Stomach smooth muscle (tissue), 2 donors: ENCODE measurements around the gene REM1.
"Not testable (repeated sequence)": the region's sequence is repeated elsewhere in the genome, so short reads cannot be mapped to it uniquely, and the experiment has no call there.

Source experiments
- H3K27ac ChIP-seq: one replicate; pipeline ENCODE4 v1.7.0; 2013; ENCODE audit warnings: mild to moderate bottlenecking, low read length, inconsistent platforms
- H3K27me3 ChIP-seq, 2 donors: one replicate each; pipeline ENCODE4 v1.7.0; 2013; ENCODE audit warnings: low read length in 2 of 2; ENCODE audit not compliant: insufficient read depth in 2 of 2, control insufficient read depth in 1 of 2
- H3K36me3 ChIP-seq, 2 donors: one replicate each; pipeline ENCODE4 v1.7.0; 2013; ENCODE audit warnings: low read length in 2 of 2; ENCODE audit not compliant: control insufficient read depth in 2 of 2, insufficient read depth in 2 of 2
- H3K4me1 ChIP-seq: one replicate; pipeline ENCODE4 v1.7.0; 2013; ENCODE audit warnings: low read length; ENCODE audit not compliant: control insufficient read depth, insufficient read depth
- H3K4me3 ChIP-seq, 2 donors: one replicate each; pipeline ENCODE4 v1.7.0; 2013; ENCODE audit warnings: low read length in 2 of 2
- H3K9ac ChIP-seq, 2 donors: one replicate each; pipeline ENCODE4 v1.7.0; 2013; ENCODE audit warnings: low read length in 2 of 2, mild to moderate bottlenecking in 1 of 2
- H3K9me3 ChIP-seq, 2 donors: one replicate each; pipeline ENCODE4 v1.7.0; 2013; ENCODE audit warnings: low read length in 2 of 2; ENCODE audit not compliant: control insufficient read depth in 2 of 2
- donor health status: healthy.
- donor health status: Pancreatic carcinoma.

Gene REM1

DNA sequence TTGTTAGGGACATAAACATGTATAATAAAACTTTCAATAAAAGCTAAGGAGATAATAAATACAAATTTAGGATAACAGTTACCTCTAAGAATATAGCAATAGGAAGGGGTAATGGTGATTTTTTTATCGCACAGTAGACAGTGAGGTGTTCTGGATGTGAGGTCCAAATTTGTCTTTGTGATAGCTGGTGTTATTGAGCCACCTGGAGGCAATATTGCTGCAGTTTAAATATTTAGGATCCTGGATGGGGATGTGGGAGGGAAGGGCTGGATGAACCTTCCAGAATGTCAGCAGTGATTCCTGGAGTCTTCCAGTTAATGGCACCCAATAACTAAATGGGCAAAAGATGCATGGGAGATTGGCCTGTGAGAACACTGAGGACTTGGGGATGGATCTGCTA is 20.7 kb upstream of the REM1 start:
- no peaks in the 10 kb centered on the region for H3K4me1 ChIP-seq
- H3K4me3 ChIP-seq: no peak overlapping the region
- H3K36me3 ChIP-seq: no peaks in the 10 kb centered on the region

DNA sequence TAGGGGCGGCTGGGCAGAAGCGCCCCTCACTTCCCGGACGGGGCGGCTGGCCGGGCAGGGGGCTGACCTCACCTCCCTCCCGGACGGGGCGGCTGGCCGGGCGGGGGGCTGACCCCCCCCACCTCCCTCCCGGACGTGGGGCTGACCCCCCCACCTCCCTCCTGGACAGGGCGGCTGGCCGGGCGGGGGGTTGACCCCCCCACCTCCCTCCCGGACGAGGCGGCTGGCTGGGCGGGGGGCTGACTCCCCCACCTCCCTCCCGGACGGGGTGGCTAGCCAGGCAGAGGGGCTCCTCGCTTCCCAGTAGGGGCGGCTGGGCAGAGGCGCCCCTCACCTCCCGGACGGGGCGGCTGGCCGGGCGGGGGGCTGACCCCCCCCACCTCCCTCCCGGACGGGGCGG is 4.1 kb upstream of the REM1 start:
- H3K27me3 ChIP-seq, H3K9me3 ChIP-seq, H3K4me3 ChIP-seq, H3K9ac ChIP-seq, H3K27ac ChIP-seq, H3K36me3 ChIP-seq: not testable (repeated sequence)
- H3K4me1 ChIP-seq: peaks cover 16% of the 10 kb centered on the region

More for the DNA sequence above, 20.7 kb upstream of the REM1 start:
- Histone ChIP-seq H3K9me3 (peaks cover 0 to under 1% of the 10 kb centered on the region in 2 donors), H3K27ac (no peak overlapping the region), H3K27me3 (peaks cover 0 to 5% of the 10 kb centered on the region in 2 donors), H3K9ac (no peak overlapping the region)

DNA sequence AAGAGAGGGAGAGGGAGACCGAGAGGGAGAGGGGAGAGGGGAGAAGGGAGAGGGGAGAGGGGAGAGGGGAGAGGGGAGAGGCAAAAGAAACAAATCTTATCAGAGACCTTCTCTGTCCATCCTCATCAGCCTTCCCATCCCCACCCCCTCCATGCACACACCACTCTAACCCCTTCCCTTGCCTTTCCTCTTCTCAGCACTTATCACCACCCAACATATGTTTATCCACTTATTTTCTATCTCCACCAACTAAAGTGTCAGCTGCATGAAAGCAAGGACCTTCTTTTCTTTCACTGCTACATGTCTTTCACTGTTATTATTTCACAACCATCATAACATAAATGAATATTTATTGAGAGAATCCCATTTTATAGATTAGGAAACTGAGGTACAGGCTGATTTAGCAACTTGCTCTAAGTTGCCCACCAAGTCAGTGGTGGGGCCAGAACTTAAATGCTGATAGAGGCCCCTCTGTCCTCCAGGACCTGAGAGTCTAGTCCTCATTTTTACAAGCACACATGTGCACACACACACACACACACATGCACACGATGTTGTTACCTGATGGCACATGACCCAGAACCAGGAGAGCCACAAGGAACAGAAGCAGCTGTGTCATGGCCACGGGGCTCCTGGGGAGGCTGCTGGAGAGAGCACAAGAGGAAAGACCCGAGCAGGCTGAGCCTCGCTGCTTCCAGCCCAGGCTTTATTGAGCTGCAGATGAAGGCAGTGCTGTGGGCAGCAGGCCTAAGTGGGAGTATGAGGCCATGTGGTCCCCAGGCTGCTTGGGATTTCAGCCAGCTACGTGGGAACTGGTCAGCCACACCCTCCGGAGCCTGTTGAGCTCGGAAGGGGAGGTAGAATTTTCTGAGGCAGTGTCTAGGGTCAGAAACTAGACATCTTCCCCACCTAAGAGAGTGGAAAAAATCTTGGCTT is 2.4 kb upstream of the REM1 start:
- Histone ChIP-seq H3K27ac (no peak overlapping the region), H3K36me3 (no peaks in the 10 kb centered on the region), H3K4me1 (peaks cover 20% of the 10 kb centered on the region), H3K27me3 (peaks cover 10 to 18% of the 10 kb centered on the region in 2 donors), H3K4me3 (no peak overlapping the region), H3K9me3 (no peaks in the 10 kb centered on the region), H3K9ac (no peak overlapping the region)

DNA sequence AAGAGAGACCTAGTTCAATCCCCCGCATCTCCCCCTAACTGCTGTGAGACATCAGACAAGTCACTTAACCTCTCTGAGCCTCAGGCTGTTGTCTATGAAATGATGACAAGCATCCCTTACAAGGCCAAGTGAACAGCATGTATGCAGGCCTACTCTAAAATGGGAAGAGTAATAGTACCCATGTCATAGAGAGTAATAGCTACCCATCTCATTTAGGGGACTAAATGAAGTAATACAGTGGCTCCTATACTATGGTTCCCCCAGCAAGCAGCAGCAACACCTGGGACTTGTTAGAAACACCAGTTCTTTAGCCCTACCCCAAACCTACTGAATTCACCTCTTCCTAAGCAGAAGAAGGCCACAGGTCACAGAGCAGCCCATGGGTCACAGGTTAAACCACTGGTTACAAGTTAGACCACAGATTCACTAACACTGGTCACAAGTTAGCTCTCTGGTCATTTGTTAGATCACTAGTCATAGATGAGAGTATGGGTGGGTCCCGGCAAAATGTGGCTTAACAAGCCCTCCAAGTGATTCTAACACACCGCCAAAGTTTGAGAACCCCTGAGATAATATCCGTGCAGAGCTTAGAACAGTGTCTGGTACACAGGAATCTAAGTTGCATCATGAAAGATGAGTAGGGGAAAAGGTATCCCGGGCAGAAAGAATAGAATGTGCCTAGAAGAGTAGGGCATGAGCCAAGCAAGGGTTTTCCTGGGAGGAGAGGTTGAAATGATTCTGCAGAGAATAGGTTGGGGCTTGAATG is 1.6 kb upstream of the REM1 start:
- no peaks in the 10 kb centered on the region for H3K9me3 ChIP-seq
- H3K4me1 ChIP-seq: peaks cover 20% of the 10 kb centered on the region
- no peak overlapping the region for H3K4me3 ChIP-seq
- no peaks in the 10 kb centered on the region for H3K36me3 ChIP-seq
- no peak overlapping the region for H3K27ac ChIP-seq
- H3K9ac ChIP-seq: no peak overlapping the region
- peaks cover 10 to 19% of the 10 kb centered on the region in 2 donors for H3K27me3 ChIP-seq

DNA sequence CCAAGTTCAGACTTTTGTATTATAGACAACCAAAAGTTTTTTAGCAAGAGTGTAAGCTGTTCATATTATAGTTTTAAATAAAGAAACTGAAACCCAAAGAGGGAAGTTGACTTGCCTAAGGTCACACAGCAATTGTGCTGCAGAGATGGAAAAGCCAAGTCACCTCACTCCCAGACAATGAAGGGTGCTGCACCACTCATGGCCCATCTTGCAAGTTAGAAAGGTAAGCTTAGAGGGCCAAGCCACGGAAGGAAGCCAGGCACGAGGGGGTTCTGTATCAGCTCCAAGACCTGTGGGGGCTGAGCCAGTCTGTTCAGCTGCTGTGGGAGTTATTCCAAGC is 1.0 kb upstream of the REM1 start:
- H3K9me3 ChIP-seq: no peaks in the 10 kb centered on the region
- H3K4me1 ChIP-seq: peaks cover 20% of the 10 kb centered on the region
- H3K36me3 ChIP-seq: no peaks in the 10 kb centered on the region
- H3K27me3 ChIP-seq: peaks cover 10 to 19% of the 10 kb centered on the region in 2 donors
- H3K27ac ChIP-seq: no peak overlapping the region
- no peak overlapping the region for H3K4me3 ChIP-seq
- H3K9ac ChIP-seq: no peak overlapping the region

DNA sequence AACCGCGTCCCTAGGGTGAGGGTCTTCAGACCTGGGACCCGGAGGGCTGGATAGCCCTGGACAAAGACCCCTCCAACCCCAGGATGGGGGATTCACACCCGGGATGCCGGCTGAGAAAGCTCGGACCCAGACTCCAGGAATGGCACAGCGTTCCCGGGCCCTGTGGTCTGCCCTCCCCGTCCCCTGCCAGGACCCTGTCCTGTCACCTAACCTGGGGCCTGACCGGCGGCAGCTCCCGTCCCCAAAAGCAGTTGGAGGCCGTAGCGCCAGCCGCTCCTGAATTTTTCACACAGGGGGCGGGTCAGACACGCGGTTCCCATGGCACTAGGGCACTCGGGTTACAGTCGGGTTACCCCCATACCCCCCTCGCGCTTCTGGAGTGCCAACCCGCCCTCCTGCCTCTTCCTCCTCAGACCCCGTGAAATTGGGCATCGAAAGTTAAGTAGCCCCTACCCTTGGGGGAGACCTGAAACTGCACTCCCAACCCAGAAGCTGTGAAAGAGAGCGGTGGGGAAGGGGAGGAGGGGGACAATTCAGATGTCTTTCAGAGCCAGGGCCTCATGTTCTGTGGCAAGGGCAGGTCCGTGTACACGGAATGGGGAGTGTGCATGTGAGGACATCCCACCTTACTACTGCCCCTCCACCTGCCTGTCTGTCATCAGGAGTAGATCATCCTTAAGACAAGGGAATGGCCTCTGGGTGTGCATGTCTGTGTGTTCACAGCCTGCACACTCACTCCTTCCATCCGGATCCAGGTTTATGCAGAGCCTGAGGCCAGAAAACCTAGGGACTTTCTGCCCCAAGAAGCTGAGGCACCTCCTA is 595 bp downstream of the REM1 start:
- Histone ChIP-seq H3K4me1 (peaks cover 20% of the 10 kb centered on the region), H3K4me3 (peak overlapping the region; percentile 72 to 81)

DNA sequence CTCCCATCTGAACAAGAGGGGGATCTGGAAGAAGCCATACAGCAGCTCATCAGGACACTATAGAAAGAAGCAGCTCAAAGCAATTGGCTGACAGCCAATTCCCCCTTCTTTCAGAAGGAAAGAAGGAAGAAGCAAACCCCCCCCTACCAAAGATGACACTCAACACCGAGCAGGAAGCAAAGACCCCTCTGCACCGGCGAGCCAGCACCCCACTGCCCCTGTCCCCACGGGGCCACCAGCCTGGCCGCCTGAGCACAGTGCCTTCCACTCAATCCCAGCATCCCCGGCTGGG is 1.2 kb downstream of the REM1 start:
- Histone ChIP-seq H3K9ac (no peak overlapping the region), H3K27ac (no peak overlapping the region), H3K36me3 (no peaks in the 10 kb centered on the region), H3K9me3 (no peaks in the 10 kb centered on the region), H3K27me3 (peaks cover 10 to 19% of the 10 kb centered on the region in 2 donors), H3K4me1 (peaks cover 20% of the 10 kb centered on the region), H3K4me3 (peak overlapping the region in 1 of 2 donors; percentile 72)

More for the DNA sequence above, 595 bp downstream of the REM1 start:
- no peak overlapping the region for H3K27ac ChIP-seq
- H3K36me3 ChIP-seq: no peaks in the 10 kb centered on the region
- peaks cover 10 to 19% of the 10 kb centered on the region in 2 donors for H3K27me3 ChIP-seq
- no peaks in the 10 kb centered on the region for H3K9me3 ChIP-seq
- H3K9ac ChIP-seq: peak overlapping the region; percentile 47 to 62

DNA sequence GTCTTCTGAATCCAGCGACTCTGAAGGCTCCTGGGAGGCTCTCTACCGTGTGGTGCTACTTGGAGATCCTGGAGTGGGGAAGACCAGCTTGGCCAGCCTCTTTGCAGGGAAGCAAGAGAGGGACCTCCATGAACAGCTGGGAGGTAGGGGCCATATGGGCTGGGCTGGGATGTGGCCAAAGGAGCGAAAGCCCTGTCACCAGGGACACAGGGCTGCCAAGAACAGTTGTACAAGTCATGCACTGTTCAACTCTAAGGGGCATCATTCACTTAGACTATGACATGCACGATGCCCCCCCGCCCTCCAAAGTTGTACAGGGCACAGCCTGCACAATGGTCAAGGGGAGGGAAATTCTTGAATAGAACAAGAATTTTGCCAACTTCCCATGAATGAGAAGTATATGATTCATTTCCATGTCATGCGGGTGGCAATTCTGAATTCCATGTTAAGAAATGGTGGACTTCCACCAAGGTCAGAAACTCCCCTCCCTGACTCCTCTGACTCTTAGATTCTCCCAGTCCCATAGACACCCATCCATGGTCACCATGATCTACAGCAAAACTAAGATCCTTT is 1.6 kb downstream of the REM1 start:
- Histone ChIP-seq H3K27ac (no peak overlapping the region), H3K4me1 (peaks cover 20% of the 10 kb centered on the region), H3K9ac (no peak overlapping the region), H3K4me3 (no peak overlapping the region), H3K36me3 (no peaks in the 10 kb centered on the region), H3K9me3 (no peaks in the 10 kb centered on the region), H3K27me3 (peaks cover 10 to 19% of the 10 kb centered on the region in 2 donors)

DNA sequence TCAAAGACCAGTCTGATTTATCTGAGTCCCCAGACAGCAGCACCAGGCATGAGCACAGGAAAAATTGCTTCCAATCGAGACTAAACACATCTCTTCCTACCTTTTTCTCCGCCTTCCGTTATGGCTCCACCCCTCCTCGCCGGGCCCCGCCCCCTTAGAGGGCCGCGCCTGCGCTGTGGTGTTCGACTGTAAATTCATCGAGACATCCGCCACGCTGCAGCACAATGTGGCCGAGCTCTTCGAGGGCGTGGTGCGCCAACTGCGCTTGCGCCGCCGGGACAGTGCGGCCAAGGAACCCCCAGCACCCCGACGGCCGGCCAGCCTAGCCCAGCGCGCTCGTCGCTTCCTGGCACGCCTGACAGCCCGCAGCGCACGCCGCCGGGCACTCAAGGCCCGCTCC is 8.9 kb downstream of the REM1 start:
- no peaks in the 10 kb centered on the region for H3K36me3 ChIP-seq
- no peak overlapping the region for H3K27ac ChIP-seq
- H3K27me3 ChIP-seq: no peaks in the 10 kb centered on the region
- H3K4me3 ChIP-seq: no peak overlapping the region
- peaks cover 14% of the 10 kb centered on the region for H3K4me1 ChIP-seq
- H3K9me3 ChIP-seq: no peaks in the 10 kb centered on the region
- H3K9ac ChIP-seq: no peak overlapping the region
